Testis (tissue), 3 donors: ENCODE results near the gene ANTXR2. TPM values are rescaled to one million over a fixed set of nuclear protein-coding genes. Genes with fewer than 3 reads are reported as not detected.

Experiments
- DNase-seq: peaks from one replicate; pipeline ENCODE4 v3.0.0-alpha.2; 2019
- H3K27ac ChIP-seq, 2 donors: fragments of 200-600 bp; sonication (generic); one replicate each; pipeline ENCODE4 v1.5.1; 2019
- H3K27me3 ChIP-seq: fragments of 200-600 bp; sonication (generic); one replicate; pipeline ENCODE4 v1.5.1; 2019
- H3K36me3 ChIP-seq: fragments of 200-600 bp; sonication (generic); one replicate; pipeline ENCODE4 v1.5.1; 2017; ENCODE audit warnings: low read depth; ENCODE audit errors: missing control alignments
- H3K4me1 ChIP-seq: fragments of 200-600 bp; sonication (generic); one replicate; pipeline ENCODE4 v1.5.1; 2019
- H3K4me3 ChIP-seq, 2 donors: fragments of 200-600 bp; sonication (generic); one replicate each; pipeline ENCODE4 v1.5.1; 2017 to 2019
- H3K9me3 ChIP-seq: fragments of 200-600 bp; sonication (generic); one replicate; pipeline ENCODE4 v1.5.1; 2017
- POLR2A ChIP-seq: fragments of 450-650 bp; IDR thresholded peaks from one replicate; pipeline ENCODE4 v1.6.1; 2017; ENCODE audit warnings: antibody characterized with exemption, mild to moderate bottlenecking, moderate library complexity
- intact Hi-C: fragments of 100-400 bp; cut with DNase I; formaldehyde crosslinking; loops from one replicate; pipeline ENCODE4 v1.15.1; 2023; ENCODE audit warnings: low total_unique reads
- polyA plus RNA-seq: library from polyadenylated mRNA; stranded (reverse); fragments of 350-450 nt; fragmentation: Illumina TruSeq; extraction: RNeasy Lipid Tissue Mini Kit (QIAGEN cat#74804); gene quantifications from one replicate; pipeline ENCODE4 v1.2.3, GENCODE V29; 2014; ENCODE audit warnings: low read depth, low replicate concordance; ENCODE audit not compliant: insufficient read depth
- total RNA-seq, 2 donors: library from RNA; depleted of rRNA; stranded (reverse); fragments of >200 nt; gene quantifications; one replicate each; pipeline ENCODE4 v1.2.3, GENCODE V29; 2016
- TF ChIP-seq, protein P1 (sequence below), 3 experiments: fragments of 450-650 bp in 2 of 3; fragments of 200-600 bp in 1 of 3; sonication (generic) in 1 of 3; IDR thresholded peaks; one replicate each; pipeline ENCODE4 v1.5.1; 2016 to 2019; ENCODE audit warnings: antibody characterized with exemption in 3 of 3, mild to moderate bottlenecking in 2 of 3, moderate library complexity in 1 of 3

The ANTXR2 gene
- total and polyA plus RNA-seq, 3 donors from 2014 or later: 23.8 to 30.8 (median 30.4) TPM

GRCh38 chr4:80076681-80077080 is 3.7 kb upstream of the ANTXR2 start:
- intact Hi-C loops: loop anchor here (10.0 kb wide), 1 partner anchor 108 kb away; no protein-coding TSS in a partner anchor
- no peak overlapping the region for H3K4me3 ChIP-seq
- H3K4me1 ChIP-seq: no peaks in the 10 kb centered on the region
- H3K27ac ChIP-seq: no peak overlapping the region
- H3K27me3 ChIP-seq: no peaks in the 10 kb centered on the region
- no peaks in the 10 kb centered on the region for H3K9me3 ChIP-seq
- TF ChIP-seq, protein P1, sequence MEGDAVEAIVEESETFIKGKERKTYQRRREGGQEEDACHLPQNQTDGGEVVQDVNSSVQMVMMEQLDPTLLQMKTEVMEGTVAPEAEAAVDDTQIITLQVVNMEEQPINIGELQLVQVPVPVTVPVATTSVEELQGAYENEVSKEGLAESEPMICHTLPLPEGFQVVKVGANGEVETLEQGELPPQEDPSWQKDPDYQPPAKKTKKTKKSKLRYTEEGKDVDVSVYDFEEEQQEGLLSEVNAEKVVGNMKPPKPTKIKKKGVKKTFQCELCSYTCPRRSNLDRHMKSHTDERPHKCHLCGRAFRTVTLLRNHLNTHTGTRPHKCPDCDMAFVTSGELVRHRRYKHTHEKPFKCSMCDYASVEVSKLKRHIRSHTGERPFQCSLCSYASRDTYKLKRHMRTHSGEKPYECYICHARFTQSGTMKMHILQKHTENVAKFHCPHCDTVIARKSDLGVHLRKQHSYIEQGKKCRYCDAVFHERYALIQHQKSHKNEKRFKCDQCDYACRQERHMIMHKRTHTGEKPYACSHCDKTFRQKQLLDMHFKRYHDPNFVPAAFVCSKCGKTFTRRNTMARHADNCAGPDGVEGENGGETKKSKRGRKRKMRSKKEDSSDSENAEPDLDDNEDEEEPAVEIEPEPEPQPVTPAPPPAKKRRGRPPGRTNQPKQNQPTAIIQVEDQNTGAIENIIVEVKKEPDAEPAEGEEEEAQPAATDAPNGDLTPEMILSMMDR (IDR thresholded peaks at IDR 0.05): no peak
- no peak for TF ChIP-seq POLR2A
- no peak for DNase-seq
- no peaks in the 10 kb centered on the region for H3K36me3 ChIP-seq

- H3K27me3 ChIP-seq: no peaks in the 10 kb centered on the region
- H3K27ac ChIP-seq: no peak overlapping the region
- DNase-seq: no peak
- no peaks in the 10 kb centered on the region for H3K4me1 ChIP-seq
- no peaks in the 10 kb centered on the region for H3K9me3 ChIP-seq
- no peak overlapping the region for H3K4me3 ChIP-seq
- intact Hi-C loops: loop anchor here (10.0 kb wide), 1 partner anchor 109 kb away; no protein-coding TSS in a partner anchor
- no peak for TF ChIP-seq POLR2A
- TF ChIP-seq, protein P1 (IDR thresholded peaks at IDR 0.05): no peak
- no peaks in the 10 kb centered on the region for H3K36me3 ChIP-seq
Measured at GRCh38 chr4:80075995-80076675, 3.1 kb upstream of the ANTXR2 start.

DNA sequence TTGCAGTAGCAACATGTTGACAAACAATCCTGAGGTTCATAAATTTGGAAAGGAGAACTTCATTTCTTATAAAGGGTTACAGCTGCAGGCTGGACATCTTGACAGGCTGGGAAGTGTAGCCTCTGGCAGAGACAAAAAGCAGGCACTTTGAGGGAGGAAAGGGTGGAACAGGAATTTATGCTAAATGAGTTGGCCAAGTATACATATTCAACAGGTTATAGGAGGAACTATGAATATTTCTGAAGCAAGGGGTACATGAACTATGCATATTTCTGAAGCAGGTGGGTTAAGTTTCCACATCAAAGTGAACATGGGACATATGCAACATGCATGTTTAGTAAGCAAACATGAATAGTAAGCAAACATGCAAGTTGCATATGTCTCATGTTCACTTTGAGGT is 1.6 kb upstream of the ANTXR2 start:
- intact Hi-C loops: loop anchor here (5.0 to 10.0 kb wide), 2 partner anchors 110 to 1112 kb away; no protein-coding TSS in a partner anchor
- no peak for DNase-seq
- H3K4me3 ChIP-seq: no peak overlapping the region
- no peaks in the 10 kb centered on the region for H3K27me3 ChIP-seq
- no peaks in the 10 kb centered on the region for H3K4me1 ChIP-seq
- TF ChIP-seq POLR2A: no peak
- TF ChIP-seq, protein P1 (IDR thresholded peaks at IDR 0.05): no peak
- H3K36me3 ChIP-seq: no peaks in the 10 kb centered on the region
- no peaks in the 10 kb centered on the region for H3K9me3 ChIP-seq
- no peak overlapping the region for H3K27ac ChIP-seq

DNA sequence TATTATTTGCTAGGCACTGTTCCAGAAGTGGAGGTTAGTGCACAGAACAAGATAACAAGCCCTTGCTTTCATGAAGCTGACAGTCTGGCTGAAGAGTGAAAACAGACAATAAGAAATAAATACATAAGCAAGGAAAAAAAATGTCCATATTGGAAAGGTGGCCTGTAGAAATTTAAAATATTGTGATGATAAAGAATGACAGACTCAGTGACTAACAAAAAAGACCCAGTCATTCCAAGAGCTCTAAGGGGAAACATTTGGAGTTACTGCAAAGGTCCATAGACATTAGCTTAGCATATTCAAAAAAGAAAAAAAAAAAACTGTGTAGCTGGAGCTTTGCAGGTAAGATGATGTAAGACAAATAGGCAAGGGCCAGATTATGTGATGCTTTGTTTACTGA is 1.0 kb upstream of the ANTXR2 start:
- H3K4me3 ChIP-seq: no peak overlapping the region
- intact Hi-C loops: loop anchor here (5.0 to 10.0 kb wide), 2 partner anchors 111 to 1112 kb away; no protein-coding TSS in a partner anchor
- H3K27ac ChIP-seq: peak overlapping the region in 1 of 2 donors; percentile 89

More for the DNA sequence above, 1.0 kb upstream of the ANTXR2 start:
- Histone ChIP-seq H3K27me3 (no peaks in the 10 kb centered on the region), H3K4me1 (no peaks in the 10 kb centered on the region), H3K36me3 (no peaks in the 10 kb centered on the region), H3K9me3 (no peaks in the 10 kb centered on the region)
- TF ChIP-seq POLR2A: no peak
- TF ChIP-seq, protein P1 (IDR thresholded peaks at IDR 0.05): no peak
- DNase-seq: no peak
